GM18867 (cell line): ENCODE measurements around the gene PDE4D.

Experiments used
- ATAC-seq: cut with Tn5 transposase; IDR thresholded peaks from one replicate; pipeline ENCODE4 v1.9.1; 2021; ENCODE audit warnings: mild to moderate bottlenecking, moderate library complexity; ENCODE audit not compliant: unreplicated experiment

Gene PDE4D

DNA sequence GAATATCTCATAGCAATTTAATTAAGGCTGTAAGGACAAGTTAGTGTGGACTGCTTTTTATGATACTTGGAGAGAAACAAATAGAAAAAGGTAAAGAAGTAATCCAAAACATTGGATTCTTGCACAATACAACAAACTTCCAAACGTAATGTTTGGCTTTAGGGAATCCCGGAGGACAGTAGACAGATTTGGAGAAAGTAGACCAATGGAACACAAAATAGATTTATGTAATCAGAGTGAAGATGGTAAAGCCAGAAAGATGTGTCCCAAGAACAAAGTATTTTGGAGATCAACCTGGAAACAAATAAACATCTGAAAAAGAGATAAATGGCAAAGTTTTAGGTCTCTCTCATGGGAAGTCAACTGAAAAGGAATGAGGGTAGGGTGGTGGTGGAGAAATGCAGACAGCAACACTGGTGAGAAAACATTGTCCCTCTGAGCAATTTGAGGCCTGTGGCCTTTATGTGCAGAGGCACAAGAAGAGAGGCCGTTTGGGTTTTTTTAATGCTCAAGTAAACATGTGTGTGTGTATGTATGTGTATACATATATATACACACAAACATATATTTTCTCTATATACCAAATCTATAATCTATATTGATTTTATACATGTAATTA, 620.6 kb downstream of the PDE4D start:
- ATAC-seq, result no peak

DNA sequence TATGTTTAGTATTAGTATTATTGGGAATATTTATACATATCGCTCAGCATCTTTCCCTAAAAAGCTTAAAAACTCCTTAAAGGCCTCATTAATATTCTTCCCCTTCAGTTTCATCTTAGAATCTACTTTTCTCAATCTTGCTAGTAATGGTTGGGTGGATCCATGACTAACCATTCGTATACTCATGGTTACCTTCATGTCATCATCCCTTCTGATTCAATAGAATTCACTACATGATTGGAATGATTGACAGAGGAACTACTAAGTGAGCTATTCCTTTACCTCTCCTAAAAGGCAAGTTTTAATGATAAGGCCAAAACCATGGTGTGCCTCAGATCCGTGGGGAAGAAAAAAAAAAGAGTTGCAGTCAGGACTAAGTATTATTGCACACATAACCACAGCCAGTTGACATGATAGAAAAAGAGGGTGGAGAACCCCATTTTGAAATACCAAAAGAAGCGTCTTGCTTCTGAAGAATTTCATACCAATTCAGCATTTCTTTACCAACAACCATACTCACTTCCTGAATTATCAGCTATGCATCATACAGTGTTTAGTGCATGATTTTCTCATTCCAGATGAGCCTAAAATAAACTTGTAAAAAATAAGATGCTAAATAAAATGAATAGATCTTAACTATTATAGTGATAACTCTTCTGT, 624.6 kb downstream of the PDE4D start:
- ATAC-seq, result no peak

DNA sequence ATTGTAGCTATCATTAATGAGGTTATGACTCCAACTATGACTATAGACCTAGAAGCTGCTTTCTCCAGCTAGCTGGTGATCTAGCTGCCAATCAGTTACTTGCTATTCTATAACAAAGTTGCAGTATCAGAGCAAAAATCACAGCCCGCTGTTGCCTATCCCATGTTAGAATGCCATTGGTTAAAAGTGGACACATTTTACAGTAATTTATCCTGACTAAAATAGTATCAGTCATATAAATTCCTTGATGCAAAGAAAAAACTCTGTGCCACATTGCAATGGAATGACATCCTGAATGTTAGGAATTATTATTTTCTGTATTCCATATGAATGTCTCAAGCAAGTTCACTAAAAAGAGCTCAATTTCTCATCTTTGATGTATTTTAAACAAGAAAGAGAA, 626.5 kb downstream of the PDE4D start:
- no peak for ATAC-seq

DNA sequence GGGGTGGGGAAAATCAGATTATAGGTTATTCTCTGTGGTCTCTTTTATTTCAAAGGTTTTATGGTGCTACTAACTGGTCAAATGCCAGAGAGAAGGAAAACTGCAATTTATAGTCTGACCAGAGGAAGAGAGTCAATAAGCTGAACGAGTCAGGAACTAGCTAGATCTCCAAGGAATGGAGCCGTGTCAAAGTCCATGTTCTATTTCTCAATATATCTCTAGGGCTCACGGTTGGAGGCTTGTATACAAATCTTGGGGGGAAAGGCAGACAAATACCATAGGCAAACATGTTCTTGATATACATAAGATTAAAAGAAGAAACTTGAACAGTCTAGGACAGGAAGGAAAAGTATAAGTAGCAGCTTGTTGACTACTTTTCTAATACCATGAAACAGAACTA, 627.1 kb downstream of the PDE4D start:
- ATAC-seq, result no peak

DNA sequence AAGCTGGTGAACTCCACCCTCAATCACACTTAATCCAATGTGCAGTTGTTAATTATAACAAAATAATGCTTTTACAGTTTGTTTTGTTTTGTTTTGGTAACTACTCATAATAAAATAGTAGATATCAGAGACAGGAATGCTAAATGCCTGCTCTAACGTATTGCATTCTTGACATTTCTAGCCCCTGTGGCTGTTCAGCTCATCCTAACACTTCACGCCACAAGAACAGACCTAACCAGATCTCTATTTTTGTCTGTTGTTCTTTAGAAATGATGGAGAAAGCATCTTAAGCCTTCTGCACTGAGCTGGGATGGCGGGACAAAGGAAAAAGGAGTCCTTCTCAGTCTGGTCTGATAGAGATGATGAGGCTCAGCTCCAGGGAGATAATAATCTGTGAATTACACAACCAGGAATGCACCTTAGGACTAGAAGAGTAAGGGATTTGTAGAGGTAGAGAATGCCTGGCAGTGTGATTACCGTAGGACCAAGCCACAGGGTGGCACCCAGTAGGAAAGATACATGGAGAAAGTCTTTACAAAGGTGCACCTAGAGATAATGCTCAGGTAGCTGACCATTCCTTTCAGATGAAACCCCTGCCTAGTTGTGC, 628.8 kb downstream of the PDE4D start:
- ATAC-seq, result no peak

DNA sequence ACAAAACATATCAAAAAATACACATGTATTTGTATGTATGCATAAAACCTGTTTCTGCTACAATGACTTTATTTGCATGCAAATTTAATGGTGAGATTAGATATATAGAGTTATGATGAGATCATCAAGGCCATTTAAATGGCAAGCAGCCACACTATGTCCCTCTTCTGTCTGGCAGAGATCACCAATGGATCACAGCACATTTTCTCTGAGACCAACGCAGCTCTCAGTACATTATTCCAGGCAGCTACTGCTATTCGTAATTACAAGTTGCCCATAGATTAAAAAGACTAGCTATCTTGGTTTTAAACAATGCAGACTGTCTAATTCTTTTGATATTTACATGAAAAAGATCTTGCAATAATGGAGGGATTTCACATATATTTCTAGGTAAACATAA, 629.5 kb downstream of the PDE4D start:
- no peak for ATAC-seq

DNA sequence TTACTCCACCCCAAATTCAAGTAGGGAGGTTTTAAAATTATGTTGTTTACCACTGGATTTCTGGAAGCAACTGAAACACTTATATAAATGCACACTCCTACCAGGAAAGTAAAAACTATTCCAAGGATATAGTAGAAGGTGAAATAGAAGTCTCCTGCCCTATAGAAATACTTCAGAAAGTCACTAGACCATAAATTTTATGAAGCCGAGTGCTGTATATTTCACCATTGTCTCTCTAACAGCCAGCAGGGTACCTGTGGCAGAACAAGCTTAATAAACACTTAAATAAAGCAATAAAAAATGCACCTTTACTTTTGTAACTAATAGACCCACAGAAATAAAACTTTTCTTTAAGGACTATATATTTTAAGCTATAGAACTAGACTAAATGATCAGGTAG, 631.6 kb downstream of the PDE4D start:
- ATAC-seq, result no peak

DNA sequence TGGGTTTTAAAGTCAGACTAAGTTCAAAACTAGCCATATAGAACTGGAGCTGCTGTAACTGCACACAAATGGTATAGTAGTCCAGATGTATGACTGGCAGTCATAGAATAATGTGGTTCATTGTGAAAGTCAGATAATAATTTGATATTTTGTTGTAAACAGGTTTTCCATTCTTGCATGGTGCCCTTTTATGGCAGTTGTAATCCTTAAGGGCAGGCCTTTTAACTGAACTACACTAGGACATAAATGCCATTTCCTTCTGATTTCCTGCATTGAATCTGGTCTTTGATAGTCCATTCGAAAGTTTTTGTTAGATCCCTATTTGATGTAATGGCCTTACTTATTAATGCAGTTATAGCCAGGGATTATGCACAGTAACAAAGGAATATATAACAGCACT, 632.6 kb downstream of the PDE4D start:
- ATAC-seq, result no peak

DNA sequence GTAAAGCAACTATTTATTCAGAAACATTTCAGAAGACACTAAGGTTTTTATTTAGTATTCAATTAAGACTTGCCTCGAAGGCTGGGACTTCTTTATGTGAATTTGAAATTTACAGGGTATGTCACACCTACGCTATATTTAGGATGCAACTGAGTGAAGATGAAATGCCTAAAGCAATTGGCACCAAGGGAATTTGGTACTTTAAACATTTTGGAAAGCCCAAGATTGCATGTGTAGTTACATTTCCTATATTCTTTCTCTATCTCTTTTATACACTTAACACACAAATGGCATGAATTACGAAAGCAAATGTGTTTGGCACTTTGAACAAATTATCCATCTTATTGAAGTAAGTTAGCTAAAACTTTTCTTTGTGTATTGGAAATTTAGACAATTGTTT, 633.3 kb downstream of the PDE4D start:
- no peak for ATAC-seq

DNA sequence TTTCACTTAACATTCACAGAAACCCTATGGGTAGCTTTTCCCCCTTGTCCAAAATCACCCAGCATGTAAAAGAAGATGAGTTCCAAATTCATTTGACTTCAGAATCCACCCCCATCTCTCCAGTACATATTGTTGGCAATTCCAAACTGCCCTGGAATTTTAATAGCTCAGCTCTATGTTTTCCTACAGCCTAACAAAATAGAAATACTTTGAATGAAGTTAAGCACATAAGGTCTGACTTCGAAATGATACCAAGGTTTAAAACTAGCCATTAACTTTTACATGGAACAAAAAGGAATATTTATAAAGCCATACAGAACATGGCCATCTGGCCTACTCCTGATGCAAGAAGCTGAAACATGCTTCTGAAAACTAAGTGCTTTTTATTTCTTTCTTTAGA, 634.3 kb downstream of the PDE4D start:
- ATAC-seq, result no peak

DNA sequence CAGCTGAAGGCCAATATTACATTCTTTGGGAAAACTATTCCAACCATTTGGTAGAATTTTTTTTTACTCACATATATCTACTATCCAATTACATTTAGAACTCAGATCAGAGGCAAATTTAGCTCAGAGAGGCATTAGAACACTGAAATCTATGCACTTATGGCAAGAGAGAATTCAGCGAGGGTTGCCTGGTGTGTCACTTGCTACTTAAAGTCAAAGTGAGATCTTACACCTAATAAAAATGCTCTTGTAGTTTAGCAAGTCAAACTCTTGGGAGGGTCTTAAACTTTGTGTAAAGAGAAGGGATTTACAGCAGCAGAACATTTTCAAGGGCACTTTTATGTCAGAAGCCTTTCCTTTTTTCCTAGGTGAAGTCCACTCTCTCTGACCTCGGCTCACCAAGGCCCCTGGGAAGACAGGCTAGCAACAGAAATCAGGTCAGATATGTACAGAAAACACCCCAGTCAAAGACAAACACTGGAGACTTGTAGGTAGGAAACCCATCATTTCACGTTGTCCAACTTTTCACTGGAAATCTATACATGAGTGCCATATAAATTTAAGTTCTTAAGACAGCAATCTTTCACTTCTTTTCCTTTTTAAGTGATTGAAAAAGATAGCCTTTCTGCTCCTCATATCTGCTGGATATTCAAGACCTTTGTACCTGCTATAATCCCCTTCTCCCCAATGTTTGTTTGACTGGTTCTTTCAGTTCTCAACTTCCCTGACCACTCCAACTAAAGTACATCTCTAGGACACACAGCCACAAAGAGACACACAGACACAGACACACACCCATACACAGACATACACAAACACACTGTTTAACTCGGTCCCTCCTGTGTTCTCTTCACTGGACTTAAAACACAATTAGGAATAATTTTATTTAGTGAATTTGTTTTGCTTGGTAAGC, 635.8 kb downstream of the PDE4D start:
- no peak for ATAC-seq

DNA sequence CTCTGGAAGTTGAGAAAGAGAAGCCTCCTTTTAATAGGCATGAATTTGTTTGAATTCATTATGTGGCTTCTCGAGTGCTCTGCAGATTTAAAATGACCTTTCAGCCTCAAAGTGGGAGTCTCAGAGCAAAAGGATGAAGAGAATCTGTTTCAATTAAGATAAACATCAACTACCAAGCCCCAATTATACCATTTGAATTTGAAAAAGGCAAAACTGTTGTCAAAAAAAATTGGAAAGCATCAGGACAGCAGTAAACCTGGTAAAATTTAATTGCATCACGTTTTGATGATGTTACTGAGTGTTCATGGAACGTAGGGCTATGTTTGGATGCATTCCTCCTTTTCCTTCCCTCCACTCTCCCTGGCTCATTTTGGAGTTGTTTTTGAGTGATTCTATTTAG, 637.2 kb downstream of the PDE4D start:
- ATAC-seq, result no peak

DNA sequence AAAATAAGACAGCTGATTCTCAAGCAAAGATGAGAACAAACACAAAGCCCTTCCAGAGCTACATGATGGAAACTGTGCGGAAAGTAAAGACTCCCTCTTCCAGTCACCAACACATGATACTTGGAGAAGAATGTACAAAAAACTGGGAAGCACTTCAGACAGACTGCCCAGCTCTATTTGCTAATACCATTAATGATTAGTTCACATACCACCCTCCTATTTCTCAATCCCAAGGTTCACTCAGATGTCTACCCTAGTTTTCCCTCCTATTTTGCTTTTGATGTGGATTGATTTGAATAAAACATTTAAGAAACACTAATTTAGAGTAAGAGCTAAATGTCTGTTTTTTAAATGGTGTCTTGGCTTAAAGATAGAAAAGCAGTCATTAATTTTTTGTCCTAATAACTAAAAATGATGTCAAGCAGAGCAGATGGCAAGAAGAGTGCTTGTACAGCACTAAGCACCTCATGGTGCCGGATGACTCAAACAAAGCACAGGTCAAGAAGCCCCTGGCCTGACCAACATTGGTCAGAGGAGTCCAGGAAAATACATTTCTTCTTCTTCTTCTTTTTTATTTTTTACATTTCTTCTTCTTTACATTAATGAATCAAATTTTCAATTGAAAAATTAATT, 639.4 kb downstream of the PDE4D start:
- no peak for ATAC-seq

DNA sequence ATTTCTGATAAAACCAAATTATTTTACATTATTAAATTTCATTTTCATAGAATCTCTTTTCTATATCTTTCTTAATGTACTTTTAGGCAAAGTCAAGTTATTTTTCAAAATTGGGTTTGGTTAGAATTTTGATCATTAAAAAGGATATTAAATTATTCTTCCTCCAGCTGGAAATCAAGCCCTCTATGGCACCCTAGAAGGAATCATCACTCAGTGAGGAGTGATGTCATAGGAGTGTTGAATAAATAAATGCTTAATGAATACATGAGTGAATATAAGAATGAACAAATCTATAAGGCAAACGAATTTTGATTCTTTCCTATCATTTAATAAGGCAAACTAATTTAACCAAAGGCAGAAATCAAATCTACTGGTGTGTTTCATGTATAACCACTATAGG, 639.9 kb downstream of the PDE4D start:
- no peak for ATAC-seq

DNA sequence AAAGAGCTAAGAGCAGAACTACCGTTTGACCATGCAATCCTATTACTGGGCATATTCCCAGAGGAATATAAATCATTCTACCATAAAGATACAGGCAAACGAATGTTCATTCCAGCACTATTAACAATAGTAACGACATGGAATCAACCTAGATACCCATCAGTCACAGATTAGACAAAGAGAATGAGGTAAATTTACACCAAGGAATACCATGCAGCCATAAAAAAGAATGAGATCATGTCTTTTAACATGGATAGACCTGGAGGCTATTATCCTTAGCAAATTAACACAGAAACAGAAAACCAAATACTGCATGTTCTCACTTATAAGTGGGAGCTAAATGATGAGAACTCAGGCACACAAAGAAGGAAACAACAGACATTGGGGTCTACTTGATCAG, 641.9 kb downstream of the PDE4D start:
- ATAC-seq, result no peak

DNA sequence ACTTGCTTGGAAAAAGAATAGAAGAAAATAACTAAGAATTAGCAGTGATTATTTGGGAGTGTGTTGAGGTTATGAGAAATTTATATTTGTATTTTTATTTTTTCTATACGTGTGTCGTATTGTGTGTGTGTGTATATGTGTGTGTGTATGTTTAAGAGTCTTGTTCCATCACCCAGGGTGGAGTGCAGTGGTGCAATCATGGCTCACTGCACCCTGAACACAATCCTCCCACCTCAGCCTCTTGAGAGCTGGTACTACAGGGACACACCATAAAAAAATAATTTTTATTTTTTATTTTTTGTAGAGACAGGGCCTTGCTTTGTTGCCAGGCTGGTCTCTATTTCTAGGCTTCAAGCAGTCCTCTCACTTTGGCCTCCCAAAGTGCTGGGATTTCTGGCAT, 643.8 kb downstream of the PDE4D start:
- ATAC-seq, result no peak

DNA sequence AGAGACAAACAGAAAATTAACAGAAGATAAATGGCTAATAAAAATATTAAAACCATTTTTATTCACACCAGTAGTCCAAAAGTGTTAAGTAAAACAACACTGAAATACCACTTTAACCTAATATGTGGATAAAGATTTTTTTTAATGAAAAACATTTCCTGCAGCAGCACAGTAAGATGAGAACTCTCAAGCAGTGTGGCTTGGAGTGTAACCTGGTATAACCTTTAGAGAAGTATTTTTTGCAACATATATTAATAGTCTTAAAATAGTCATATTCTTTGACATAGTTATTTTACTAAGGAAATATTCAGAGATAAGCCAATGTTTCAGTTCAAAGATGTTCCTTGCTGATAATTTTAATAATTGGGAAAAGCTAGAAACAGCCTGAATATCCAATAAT, 644.4 kb downstream of the PDE4D start:
- ATAC-seq, result no peak

DNA sequence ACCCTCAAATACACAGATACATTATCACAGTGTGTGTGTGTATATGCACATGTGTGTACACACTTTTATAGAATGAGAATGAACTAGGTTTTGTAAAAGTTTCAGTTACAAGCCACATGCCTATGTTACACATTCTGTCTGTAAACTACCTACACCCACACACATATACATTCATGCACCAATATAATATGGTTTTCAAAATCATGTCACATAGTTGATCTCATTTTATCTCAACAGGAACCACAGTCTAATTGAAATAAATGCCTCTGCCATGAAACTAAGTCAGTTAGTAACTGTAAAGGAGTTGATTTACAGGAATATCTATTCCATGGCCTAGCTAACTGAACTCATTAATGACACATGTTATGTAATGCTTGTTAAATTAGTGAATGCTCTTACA, 646.6 kb downstream of the PDE4D start:
- no peak for ATAC-seq

DNA sequence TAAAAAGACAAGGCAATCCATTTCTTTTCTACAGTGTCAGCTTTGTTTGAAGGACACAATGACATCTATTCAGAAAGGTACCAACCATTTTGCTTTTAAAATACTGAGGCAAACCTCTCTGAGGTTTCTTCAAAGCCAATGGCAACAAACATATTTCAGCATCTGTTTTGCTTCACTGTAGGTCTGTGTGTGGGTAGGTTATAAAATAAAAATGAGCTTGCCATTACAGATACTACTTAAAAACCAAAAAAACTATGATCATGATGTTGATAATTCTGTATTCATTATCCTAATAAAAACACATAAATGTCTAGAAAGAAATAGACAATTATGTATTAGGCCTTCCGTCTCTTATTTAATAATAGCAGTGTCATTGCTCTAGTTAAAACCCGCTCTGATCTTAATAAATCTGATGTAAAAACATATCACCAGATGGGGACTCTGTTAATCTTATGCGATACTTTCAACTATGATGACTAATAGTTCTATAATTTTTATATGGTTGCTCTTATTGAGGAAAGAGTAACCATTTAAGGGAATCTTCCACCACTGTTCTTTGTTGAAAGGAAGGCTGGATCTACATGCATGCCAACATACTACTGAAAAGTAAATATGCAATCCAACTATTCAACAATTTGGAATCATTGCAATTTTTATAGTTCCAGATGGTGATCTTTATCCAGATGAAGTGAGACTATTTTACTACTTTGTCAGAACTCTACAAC, 647.2 kb downstream of the PDE4D start:
- ATAC-seq, result no peak

DNA sequence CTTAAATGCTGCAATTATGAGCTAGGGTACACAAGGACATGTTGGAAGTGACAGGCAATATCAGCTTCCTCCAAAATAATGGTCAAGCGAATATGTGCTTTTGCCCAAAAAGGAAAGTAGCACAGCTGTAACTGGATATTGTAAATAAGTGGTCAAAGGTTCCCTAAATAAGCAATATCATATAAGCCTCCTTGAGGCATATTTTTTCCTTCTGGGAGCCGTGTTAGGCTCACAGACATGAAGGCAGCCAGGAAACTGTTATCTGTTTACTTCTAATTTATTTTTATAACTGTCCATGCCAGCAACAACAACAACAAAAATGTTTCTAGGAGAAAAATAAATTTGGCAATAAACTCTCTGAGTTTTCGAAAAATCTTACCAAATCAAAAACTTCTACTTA, 648.3 kb downstream of the PDE4D start:
- ATAC-seq, result no peak

DNA sequence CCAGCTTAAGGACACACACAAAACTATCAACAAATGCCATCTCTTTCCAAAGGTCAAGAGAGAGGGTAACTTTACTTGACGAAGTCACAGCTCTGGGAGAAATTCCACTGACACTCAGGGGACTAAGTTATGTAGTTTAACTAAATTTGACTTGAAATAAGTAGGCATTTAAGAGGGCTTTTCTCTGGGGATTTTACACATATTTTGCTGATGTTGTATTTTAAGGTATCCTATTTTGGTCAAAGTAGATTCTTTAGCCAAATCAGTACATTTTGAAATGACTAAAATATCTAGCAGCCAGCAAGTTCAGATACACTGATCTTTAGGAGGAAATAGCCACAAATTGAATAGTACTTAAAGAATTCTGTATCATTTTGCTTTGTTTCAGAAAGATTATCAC, 652.0 kb downstream of the PDE4D start:
- no peak for ATAC-seq
